C4-2B (cell line): ENCODE results near the gene PYROXD2.

ENCODE experiments used
- ZFX ChIP-seq: fragments of 450-650 bp; IDR thresholded peaks from 2 replicates; pipeline ENCODE4 v1.6.1; 2017
- TF ChIP-seq, protein P1 (sequence below): fragments of 450-650 bp; conservative IDR thresholded peaks from 2 replicates; pipeline ENCODE4 v1.5.1; 2017; ENCODE audit warnings: mild to moderate bottlenecking

DNA sequence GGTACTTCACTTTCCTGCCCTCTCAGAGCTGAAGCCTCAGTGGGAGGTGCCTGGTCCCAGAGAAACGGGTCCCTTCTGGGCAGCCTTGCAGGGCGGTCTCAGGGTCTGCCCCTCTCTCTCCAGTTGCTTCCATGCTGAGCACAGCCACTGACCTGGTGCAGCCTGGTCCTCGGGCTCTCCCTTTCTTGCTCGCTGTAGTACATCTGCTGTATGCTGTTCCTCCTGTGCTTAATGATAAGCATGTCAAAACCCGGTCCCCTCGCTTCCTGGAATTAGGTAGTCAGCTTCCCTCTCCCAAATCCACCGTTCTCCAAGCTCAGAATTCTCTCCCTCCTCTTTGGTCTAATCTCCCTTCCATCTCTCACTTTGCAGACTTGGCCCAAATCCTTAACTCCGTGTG, 42.7 kb upstream of the PYROXD2 start:
- TF ChIP-seq, protein P1, sequence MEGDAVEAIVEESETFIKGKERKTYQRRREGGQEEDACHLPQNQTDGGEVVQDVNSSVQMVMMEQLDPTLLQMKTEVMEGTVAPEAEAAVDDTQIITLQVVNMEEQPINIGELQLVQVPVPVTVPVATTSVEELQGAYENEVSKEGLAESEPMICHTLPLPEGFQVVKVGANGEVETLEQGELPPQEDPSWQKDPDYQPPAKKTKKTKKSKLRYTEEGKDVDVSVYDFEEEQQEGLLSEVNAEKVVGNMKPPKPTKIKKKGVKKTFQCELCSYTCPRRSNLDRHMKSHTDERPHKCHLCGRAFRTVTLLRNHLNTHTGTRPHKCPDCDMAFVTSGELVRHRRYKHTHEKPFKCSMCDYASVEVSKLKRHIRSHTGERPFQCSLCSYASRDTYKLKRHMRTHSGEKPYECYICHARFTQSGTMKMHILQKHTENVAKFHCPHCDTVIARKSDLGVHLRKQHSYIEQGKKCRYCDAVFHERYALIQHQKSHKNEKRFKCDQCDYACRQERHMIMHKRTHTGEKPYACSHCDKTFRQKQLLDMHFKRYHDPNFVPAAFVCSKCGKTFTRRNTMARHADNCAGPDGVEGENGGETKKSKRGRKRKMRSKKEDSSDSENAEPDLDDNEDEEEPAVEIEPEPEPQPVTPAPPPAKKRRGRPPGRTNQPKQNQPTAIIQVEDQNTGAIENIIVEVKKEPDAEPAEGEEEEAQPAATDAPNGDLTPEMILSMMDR = no peak
- no peak for TF ChIP-seq ZFX
